ENCODE data around the gene TRIM54.

DNA sequence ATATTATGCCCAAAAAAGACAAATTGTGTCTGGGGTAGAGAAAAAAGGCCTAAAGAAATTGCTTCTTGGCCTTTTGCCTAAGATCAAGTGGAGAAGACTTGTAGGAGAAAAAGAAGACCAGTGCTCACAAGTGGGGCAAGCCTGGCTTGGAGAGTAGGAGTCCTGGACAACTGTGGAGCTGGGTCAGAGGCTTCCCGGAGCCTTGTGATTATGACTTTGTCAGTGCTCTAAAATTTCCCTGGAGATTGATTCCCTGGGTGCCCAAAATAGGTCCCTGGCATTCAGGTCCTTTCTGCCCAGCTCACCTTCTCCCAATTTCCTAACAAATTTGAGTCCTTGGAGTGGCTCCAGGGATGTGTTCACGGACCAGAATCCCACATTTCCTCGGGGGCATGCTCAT, 787 bp upstream of the TRIM54 start:
- TF ChIP-seq, protein P1, sequence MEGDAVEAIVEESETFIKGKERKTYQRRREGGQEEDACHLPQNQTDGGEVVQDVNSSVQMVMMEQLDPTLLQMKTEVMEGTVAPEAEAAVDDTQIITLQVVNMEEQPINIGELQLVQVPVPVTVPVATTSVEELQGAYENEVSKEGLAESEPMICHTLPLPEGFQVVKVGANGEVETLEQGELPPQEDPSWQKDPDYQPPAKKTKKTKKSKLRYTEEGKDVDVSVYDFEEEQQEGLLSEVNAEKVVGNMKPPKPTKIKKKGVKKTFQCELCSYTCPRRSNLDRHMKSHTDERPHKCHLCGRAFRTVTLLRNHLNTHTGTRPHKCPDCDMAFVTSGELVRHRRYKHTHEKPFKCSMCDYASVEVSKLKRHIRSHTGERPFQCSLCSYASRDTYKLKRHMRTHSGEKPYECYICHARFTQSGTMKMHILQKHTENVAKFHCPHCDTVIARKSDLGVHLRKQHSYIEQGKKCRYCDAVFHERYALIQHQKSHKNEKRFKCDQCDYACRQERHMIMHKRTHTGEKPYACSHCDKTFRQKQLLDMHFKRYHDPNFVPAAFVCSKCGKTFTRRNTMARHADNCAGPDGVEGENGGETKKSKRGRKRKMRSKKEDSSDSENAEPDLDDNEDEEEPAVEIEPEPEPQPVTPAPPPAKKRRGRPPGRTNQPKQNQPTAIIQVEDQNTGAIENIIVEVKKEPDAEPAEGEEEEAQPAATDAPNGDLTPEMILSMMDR (IDR thresholded peaks at IDR 0.05) = no peak
- TF ChIP-seq POLR2A (IDR thresholded peaks at IDR 0.05) = no peak
- no peak for TF ChIP-seq EP300 (IDR thresholded peaks at IDR 0.05)

Measured in ovary (tissue), 3 donors.